GM21529 (cell line): ENCODE results near the gene PAQR7.

Experiments used
- ATAC-seq: cut with Tn5 transposase; IDR thresholded peaks from one replicate; pipeline ENCODE4 v1.9.1; 2021; ENCODE audit not compliant: unreplicated experiment

PAQR7 gene, protein sequence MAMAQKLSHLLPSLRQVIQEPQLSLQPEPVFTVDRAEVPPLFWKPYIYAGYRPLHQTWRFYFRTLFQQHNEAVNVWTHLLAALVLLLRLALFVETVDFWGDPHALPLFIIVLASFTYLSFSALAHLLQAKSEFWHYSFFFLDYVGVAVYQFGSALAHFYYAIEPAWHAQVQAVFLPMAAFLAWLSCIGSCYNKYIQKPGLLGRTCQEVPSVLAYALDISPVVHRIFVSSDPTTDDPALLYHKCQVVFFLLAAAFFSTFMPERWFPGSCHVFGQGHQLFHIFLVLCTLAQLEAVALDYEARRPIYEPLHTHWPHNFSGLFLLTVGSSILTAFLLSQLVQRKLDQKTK

DNA sequence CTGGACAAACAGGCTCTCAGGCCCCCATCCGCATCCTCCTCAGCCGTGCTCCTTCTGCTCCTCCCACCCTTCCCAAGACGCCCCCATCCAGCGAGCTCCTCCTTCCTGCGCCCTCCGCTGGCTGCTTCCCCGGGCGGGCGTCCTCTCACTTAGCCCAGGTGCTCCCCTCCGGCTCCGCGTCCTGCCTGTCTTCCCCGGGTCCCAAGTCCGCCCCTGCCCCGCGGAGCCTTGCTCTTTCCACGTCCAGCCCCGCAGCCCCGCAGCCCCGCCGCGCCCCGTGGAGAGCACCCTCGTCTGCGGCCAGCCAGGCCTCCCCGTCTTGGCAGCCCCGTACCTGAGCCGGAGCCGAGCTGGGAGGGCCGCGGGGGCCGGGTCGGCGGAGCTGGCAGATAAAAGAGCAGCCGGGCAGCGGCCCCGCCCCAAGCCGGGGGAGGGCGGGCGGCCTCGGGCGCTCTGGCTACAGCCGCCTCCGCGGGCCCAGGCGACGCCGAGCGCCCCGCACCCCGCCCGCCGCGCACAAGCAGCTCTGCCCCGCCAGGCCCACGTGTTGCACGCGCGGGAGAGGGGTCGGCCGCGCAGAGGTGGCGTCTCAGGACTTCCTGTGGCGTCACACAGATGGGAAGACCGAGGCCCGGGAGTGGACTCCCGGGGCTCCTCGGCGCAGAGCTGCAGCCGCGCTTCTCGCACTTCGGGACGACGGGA lies at the start of gene PAQR7:
Gene PAQR7 (minus strand): TSS at position 555 of the 702 bp plus-strand sequence. CDS start 11,869 bp downstream, outside the sequence.
- peak; percentile 62 for ATAC-seq

DNA sequence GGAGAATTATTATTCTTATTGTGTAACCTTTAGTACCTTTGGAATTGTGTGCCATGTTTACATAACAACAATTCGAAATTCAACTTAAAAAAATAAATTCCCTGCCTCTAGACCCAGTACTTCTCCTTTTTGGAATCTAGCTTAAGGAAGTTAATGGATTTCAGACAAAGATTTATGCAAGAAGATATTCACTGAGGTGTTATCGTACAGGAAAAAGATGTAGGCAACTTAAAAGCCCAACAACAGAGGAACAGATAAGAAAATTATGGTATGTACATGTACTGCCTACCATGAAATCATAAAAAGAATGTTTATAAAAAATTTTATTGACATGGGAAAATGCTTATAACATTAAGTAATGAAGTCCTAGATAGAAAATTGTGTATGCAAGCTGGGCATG lies 48.9 kb upstream of the PAQR7 start:
- no peak for ATAC-seq

DNA sequence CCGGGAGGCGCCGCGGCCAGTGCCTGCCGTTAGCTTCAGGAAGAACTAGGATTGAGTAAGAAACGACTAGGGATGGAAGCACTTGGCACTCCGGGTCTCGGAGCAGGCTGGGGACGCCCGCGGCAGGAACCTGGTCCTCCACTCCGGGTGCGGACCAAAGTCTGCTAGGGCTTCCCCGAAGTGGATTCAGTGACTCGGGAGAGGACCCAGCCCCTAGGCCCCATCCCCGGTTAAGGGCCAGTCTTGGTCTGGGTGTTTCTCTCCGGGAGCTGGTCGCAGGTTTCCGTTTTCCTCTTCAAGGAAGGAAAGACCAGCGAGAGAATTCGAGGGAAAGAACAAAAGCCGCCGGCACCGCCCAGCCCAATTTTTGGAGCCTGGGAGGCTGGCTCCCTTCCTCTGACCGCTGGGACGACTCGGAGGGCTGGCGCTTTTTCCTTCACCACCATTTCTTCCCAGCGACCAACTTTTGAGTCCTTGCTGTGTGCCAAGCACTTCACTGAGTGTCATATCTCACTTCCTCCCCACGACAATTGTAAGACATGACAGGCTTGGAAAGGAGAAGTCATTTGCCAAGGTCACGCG lies 47.6 kb upstream of the PAQR7 start:
- ATAC-seq = no peak

DNA sequence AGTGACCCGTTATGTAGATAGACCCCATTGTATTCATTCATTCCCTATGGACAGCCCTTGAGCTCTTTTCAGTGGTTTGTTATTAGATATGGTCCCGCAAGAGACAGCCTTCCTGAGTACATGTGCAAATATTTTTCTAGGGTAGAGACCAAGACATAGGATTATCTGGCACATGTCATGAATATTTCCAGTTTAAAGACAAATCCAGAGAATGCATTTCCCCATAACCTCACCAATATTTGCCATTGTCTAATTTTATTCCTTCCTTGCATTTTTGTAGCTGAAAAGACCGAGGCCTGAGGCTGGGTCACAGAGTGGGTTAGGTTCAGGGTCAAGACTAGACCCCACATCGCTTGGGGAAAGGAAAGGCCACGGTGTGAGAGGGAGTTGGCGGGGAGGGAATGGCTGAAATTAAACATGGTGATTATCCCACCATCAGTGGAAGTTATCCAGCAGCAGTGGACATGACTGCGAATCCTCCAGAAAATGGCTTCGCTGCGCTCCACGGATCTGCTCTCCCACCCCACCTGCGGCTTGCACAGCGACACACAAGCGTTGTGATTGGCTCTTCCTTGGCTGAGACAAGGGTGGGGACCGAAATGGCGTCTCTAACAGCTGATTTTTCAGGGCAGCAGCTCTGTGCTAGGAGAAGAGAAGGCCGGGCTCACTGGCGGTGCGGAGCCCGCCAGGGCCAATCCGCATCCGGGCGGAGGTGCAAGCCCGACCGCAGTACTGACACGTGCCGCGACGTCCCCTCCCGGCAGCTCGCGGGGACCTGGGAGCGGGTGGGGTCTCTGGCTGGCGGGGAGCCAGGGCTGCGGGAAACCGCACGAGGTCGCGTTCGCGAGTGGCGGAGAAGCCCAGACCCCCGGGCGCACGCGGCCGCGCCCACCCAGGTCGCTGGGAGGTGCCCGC lies 46.8 kb upstream of the PAQR7 start:
- no peak for ATAC-seq

DNA sequence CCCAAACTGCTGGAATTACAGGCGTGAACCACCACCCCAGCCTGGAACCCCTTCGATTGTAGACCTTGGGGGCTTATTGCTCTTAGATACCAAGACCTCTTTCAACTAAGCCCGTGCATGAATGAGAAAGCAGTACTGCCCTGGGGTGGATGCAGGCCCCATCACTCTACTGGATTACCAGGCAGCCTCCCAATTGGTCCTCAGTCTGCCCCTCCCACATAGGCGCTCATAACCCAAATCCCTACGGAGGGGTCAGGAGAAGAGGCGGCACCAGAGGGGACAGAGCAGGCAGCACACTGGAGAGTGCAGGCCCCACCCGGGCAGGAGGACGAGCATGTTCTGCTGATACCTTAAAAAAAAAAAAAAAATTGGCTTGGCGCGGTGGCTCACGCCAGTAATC lies 43.1 kb upstream of the PAQR7 start:
- no peak for ATAC-seq

DNA sequence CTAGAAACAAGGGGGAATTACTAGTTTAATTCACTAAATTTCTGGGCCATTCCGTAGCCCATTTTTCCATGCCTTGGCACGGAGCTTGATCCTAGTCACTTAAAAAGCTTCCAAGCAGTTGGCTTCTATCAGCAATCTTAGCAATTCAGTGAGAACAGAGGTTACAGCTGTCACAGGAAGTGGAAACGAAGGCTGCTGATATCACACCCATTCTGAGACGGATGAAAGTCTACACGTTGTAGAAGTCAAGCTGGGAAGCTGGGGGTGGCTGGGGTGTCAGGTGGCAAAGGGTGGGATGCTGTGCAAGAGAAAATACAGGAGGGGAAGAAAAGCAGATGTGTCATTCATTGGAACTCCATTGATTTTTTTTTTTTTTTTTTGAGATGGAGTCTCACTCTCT lies 42.5 kb upstream of the PAQR7 start:
- no peak for ATAC-seq

DNA sequence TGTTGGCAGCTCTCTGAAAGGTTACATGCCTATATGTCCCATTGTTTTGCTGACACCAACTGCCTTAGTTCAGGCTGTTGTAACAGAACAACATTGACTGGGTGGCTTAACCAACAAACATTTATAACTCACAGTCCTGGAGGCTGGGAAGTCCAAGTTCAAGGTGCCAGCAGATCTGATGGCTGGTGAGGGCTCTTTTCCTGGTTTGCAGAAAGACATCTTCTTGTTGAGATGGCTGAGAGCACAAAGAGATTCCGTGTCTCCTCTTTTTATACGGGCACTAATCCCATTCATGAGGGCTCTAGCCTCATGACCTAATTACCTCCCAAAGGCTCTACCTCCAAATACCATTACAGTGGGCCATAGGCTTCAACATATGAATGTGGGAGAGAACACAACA lies 41.0 kb upstream of the PAQR7 start:
- ATAC-seq = no peak

DNA sequence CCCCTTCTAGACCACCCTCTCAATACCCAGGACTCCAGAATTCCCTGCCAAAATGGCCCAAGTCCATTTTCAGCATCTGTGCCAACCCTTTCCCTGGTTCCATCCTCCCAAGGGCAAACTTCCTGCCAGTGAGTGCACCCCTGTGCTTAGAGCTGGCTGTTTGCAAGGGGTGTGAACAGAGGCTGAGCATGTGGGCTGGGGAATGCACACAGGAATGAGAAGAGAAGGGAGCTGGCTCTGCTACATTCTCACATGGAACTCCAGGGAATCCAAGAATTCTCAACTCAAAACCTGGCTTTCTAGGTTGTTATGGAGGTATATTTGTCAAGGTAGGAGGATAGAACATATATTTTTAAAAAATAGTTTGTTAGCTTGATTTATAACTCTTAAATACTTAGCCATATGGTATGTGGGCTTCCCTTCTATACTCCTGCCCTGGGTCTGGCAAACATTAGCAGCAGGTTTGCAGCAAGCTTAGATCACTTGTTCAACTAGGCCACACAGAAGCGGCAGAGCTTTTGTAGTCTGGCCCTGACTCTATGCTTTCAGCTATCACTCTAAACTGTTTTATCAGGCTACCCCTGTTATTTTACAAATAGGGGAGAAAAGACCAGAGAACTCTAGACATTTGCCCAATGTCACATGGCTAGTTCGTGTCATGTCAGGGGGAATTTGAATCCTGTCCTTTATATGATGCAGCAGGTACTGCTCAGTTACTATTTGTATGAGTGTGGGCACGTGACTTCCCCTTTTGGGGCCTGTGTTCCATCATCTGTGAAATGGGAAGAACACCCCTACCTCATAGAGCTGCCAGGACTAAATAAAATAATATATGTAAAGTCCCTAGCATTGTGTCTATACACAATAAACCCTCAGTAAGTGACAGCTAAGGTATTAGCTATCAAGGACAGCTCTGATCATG lies 38.8 kb upstream of the PAQR7 start:
- ATAC-seq = no peak

DNA sequence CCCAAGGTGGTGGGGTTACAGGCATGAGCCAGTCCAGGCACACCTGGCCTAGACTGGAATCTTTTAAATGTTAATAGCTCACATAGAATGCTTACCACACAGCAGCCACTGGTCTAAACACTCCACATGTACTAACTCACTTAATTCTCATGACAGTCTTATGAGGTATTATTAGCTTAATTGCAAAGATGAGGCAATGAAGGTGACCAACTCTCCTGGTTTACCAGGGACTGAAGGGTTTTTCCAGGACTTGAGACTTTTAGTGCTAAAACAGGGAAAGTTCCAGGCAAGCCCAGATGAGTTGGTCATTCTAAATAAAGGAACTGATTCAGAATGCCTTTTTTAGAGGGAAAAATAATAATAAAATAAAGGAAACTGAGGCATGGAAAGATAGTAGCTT lies 37.7 kb upstream of the PAQR7 start:
- no peak for ATAC-seq

DNA sequence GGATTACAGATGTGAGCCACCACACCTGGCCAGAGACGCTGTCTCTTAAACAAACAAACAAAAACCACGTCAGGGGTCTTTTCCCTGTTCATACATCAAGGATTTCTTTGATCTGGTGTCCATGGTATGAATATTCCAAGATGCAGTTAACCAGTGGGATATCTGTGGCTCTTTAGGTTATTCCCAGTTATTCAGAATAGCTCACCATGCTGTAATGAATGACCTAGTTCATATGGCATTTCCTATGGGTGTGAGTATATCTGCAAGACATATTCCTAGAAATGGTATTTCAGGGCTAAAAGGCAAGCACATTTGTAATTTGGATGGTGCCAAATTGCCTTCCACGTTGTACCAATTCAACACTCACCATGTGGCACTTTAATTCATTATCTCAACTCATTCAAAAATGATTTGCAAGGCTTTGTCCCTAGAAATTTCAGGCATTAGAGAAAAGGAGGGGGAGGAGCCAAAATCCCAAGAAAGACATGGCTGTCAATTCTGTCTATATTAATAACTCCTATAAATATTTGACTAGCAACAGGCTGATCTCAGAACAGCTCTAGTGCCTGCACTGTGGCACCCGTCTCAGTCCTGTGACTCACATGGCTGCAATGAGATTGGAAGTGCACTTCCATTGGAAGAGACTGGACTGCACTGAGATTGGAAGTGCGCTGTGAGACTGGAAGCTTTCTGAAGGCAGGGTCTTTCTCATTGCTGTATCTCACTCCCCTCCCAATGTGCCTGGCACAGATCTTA lies 36.7 kb upstream of the PAQR7 start:
- no peak for ATAC-seq

DNA sequence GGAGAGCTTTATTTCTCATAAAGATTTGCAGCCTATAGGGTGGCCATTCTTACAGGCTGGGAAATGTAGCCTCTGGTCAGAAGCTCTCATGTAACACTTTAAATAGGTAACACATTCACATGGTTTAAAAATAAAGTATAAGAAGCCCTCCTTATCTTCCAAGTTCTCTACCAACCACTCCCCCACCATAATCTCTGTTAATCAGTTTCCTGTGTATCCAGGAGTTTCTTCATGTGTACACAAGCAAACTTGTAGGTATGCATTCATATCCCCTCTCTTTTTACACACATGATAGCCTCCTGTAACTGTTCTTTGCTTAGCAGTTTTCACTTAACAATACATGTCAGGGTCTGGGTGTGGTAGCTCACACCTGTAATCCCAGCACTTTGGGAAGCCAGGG lies 35.7 kb upstream of the PAQR7 start:
- ATAC-seq = no peak

DNA sequence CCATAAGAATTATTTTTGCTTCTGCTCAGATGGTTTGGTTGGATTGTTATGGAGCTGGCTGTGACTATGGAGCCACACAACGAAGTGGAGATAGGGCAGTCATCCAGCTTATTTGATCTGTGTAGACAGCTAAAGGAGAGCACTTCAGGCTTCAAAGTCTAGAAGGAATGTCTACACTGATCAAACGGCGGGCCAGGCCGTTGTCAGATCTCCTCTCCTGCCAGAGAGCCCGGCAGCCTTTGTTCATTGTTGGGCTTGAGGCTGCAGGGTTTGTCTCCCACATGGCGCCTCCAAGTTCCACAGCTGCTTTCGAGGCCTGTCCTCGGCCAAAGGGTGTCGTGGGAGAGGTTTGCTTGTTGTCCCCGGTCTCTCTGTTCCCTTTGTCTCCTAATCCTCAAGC lies 33.5 kb upstream of the PAQR7 start:
- ATAC-seq = no peak

DNA sequence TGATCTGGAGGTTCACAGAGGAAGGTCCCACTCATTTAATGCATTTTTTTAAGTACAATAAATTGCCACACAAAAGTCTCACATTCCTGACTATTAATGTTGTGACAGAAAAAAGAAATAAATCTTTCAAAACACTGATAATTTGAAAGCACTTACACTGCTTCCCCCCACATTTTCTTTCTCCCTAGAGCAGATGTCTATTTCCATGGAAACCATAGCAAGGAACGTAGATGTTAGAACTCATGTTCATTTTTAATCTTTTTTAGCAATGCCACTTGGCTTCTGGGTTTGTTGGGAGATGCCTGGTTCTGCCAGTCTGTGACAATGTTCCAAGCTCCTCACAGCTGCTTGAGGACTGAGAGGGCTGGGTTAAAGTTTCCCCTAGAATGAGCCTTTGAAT lies 32.7 kb upstream of the PAQR7 start:
- no peak for ATAC-seq

DNA sequence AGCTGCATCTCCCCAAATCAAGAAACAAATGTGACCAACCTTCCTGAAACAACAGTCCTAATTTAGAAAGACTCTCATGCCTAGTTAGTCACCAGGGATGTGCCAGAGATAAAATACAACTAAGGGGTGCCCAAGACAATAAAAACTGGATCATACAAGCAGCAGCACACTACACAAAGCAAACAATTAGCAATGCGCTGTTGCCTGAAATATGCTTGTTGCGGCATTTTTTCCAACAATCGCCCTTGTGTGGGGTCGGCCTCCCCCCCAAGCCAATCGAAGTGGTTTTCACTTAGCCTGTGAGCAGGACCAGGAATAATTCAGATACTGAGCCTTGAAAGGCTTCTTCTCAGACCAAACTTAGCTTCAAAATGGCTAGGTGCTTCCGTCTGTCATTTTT lies 32.1 kb upstream of the PAQR7 start:
- ATAC-seq = no peak

DNA sequence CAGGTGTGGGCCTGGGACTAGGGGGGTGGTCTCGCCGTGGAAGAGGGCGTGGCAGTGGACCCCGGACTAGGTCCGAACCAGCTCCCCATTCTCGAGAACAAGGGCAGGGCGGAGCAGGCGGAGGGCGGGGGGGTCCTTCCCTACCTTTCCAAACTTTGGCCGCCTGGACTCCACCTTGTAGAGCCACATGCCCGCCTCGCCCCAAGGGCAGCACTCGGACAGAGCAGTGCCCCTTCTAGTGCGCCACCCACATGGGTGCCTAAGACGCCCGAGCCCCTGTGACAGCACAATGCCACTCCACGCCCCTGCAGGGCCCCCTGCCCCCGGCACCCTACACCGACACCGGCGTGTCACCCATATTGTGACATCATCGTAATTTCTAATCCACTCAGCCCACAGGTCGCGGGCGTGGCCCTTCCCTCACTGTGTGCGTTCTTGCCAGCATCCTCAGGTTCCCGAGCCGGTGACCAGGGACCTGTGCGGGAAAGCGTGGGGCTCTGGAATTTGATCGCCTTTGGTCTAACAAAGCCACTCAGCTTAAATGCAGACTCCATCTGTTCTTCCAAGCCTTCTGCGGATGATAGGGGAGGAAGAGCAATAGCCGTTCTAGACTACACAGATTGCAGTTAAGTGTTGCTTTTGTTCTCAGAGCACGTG lies 31.3 kb upstream of the PAQR7 start:
- ATAC-seq = no peak

DNA sequence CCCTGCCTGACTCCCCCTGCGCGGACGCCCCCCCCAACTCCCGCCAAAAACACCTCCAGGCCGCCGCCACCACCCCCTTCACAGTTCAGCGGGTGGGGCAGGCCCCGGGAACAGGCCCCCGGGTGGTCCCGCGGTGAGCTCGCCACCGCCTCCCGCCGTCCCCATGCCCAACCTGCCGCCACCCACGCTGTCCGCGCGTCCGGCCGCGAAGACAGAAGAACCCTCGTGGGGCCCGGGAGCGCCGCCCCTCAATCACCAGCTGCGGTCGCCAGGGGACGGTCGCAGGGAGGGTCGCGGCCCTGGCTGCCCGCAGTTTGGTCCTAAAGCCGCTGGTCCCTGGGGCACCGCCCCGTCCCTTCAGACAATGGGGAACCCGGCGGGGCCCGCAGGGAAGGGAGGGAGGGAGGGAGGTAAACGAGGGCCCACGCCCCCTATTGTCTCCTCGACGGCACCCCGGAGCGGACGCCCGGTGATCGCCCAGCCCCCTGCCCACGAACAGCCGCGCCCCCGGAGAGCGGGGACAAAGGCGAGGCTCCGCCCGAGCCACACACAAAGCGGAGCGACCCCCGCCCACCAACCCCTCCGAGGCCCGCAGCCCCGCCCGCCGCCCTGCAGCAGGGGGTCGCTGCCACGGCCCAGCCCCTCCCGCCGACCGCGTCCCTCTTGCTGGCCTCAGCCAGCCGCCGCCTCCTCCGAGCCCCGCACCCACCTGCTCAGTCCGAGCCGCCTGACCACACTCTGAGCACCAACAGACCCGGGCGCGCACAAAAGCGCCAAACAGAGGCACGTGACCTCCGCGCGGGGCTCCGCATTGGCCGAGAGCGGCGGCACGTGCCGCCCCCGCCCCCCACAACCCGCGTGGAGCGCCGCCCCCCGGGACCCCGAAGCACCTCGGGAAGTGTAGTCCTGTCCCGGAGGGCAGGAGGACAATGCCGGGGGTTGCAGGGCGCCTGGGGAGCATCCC lies 30.5 kb upstream of the PAQR7 start, which contains the start of gene STMN1:
Gene STMN1 (minus strand): TSS at position 740 of the 964 bp plus-strand sequence. CDS start 1,743 bp downstream, outside the sequence.
- ATAC-seq = peak; percentile 69

DNA sequence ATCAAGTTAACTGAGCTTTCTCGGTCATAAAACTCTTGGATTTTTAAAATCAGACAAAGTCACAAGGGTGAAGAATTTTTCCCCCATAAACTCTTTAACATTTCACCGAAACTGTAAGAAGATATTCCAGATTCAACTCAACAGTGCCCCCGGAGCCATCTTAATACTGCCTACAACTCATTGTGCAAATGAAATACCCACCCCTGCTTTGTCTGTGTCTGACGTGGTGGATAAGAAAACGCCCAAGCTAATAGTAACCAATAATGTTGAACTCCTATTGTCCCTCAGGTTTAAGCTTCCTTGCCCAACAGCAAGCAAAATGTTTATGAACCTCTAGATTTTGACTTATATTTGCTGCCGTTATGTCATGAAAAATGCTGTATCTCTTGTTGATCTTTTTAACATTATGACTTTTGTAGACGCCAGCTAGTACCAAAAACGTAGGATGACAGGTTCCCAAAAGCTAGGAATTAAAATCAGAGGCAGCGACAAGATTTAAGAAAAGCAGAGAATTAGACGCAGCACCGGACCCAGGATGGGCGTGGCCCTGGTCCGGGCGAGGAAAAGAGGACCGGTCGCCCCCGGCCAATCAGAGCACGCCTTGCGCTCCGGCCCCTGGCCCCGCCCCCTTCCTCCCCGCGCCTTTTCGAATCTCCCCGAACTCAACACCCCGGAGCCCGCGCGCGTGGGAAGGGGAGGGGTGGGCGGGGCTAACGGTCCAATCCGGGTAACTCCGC lies 29.6 kb upstream of the PAQR7 start:
- peak; percentile 75 for ATAC-seq
